Endothelial cell of umbilical vein (primary cell): ENCODE data around the gene EMC8. TPM values are rescaled to one million over a fixed set of nuclear protein-coding genes. Genes with fewer than 3 reads are reported as not detected.

Experiments
- BruUV-seq: library from RNA; stranded (reverse); fragments of 400-500 nt; replicated peaks from 2 replicates; lab custom pipeline; 2021; lab: Mats Ljungman, UMichigan
- CTCF ChIA-PET: fragments of 300-600, 350-600 bp; sonication (Branson Sonifier 250); formaldehyde crosslinking; loops from one replicate; lab custom pipeline; 2021; ENCODE audit warnings: antibody characterized with exemption, inconsistent platforms; lab: Charles Lee
- POLR2A ChIA-PET: fragments of 300-600, 350-600 bp; sonication (Branson Sonifier 250); formaldehyde crosslinking; loops from one replicate; lab custom pipeline; 2021; ENCODE audit warnings: antibody characterized with exemption, inconsistent platforms; lab: Charles Lee
- DNase-seq: peaks from one replicate; pipeline ENCODE4 v3.0.0-alpha.2; 2011; ENCODE audit warnings: low read depth, low spot score
- FAIRE-seq: peaks from 2 replicates; lab custom pipeline; 2011; peaks lifted over from hg19 to GRCh38; lab: Jason Lieb, UNC
- H2AFZ ChIP-seq: 2 replicates; pipeline ENCODE4 v1.6.0; 2012; ENCODE audit warnings: low read depth, low read length, control low read depth, inconsistent platforms
- H3K27ac ChIP-seq: 2 replicates; pipeline ENCODE4 v1.5.1; 2011; ENCODE audit warnings: low read depth, mild to moderate bottlenecking, control low read depth, low read length, moderate library complexity; ENCODE audit not compliant: insufficient read depth
- H3K27me3 ChIP-seq, 2 experiments: 2 replicates each; pipeline versions ENCODE4 v1.6.0 to v1.6.1; 2011; ENCODE audit warnings: low read length in 2 of 2, mixed read lengths in 1 of 2; ENCODE audit not compliant: control insufficient read depth in 2 of 2, insufficient read depth in 2 of 2
- H3K36me3 ChIP-seq, 2 experiments: 2 replicates in 1 of 2; 3 replicates in 1 of 2; pipeline ENCODE4 v1.5.1; 2011; ENCODE audit warnings: low read length in 2 of 2, mild to moderate bottlenecking in 1 of 2, moderate library complexity in 1 of 2; ENCODE audit not compliant: control insufficient read depth in 2 of 2, insufficient read depth in 2 of 2; ENCODE audit errors: extremely low read depth in 1 of 2
- H3K4me1 ChIP-seq: 3 replicates; pipeline ENCODE4 v1.5.1; 2011; ENCODE audit warnings: mild to moderate bottlenecking, low read length; ENCODE audit not compliant: control insufficient read depth, insufficient read depth; ENCODE audit errors: extremely low read depth
- H3K4me2 ChIP-seq: 2 replicates; pipeline ENCODE4 v1.6.1; 2011; ENCODE audit warnings: low read length, control low read depth, mixed read lengths; ENCODE audit not compliant: insufficient read depth
- H3K4me3 ChIP-seq, 3 experiments: fragments of 200-600 bp in 1 of 3; sonication (generic), shearing (Covaris generic) in 1 of 3; replicated peaks in 1 of 3; 2 replicates each; pipeline ENCODE4 v1.5.1; 2011 to 2016; ENCODE audit warnings: control low read depth in 3 of 3, low read length in 3 of 3, mild to moderate bottlenecking in 2 of 3, inconsistent platforms in 1 of 3, low read depth in 1 of 3, moderate library complexity in 1 of 3; ENCODE audit not compliant: insufficient read depth in 1 of 3
- H3K79me2 ChIP-seq: 2 replicates; pipeline ENCODE4 v1.6.0; 2012; ENCODE audit warnings: low read length, inconsistent platforms; ENCODE audit not compliant: control insufficient read depth, insufficient read depth
- H3K9ac ChIP-seq: replicated peaks from 2 replicates; pipeline ENCODE3; 2011; ENCODE audit warnings: low read length, control low read depth; ENCODE audit not compliant: insufficient read depth; ENCODE audit errors: extremely low read depth
- H3K9me1 ChIP-seq: replicated peaks from 3 replicates; pipeline ENCODE4 v1.6.0; 2011; ENCODE audit warnings: mild to moderate bottlenecking, low read length; ENCODE audit not compliant: control insufficient read depth, insufficient read depth; ENCODE audit errors: extremely low read depth
- H3K9me3 ChIP-seq: replicated peaks from 2 replicates; pipeline ENCODE4 v1.5.1; 2012; ENCODE audit warnings: low read length, inconsistent platforms; ENCODE audit not compliant: control insufficient read depth, insufficient read depth
- H4K20me1 ChIP-seq: replicated peaks from 2 replicates; pipeline ENCODE3; 2011; ENCODE audit warnings: mild to moderate bottlenecking, low read length; ENCODE audit not compliant: control insufficient read depth, insufficient read depth; ENCODE audit errors: extremely low read depth
- EZH2 ChIP-seq: IDR thresholded peaks from 2 replicates; pipeline ENCODE4 v1.6.1; 2012; ENCODE audit warnings: borderline replicate concordance, low read depth, mild to moderate bottlenecking, moderate library complexity, low read length, inconsistent platforms; ENCODE audit not compliant: severe bottlenecking
- FOS ChIP-seq: IDR thresholded peaks from 2 replicates; pipeline ENCODE4 v1.6.1; 2011; ENCODE audit warnings: mild to moderate bottlenecking, low read length, moderate library complexity, borderline replicate concordance; ENCODE audit not compliant: insufficient read depth
- GATA2 ChIP-seq: IDR thresholded peaks from 2 replicates; pipeline ENCODE4 v1.7.0; 2011; ENCODE audit warnings: low read depth, mild to moderate bottlenecking, moderate library complexity, mixed read lengths, low read length; ENCODE audit not compliant: insufficient read length, insufficient read depth
- JUN ChIP-seq: IDR thresholded peaks from 2 replicates; pipeline ENCODE4 v1.6.1; 2011; ENCODE audit warnings: borderline replicate concordance, low read depth; ENCODE audit not compliant: insufficient read length, insufficient read depth
- MAX ChIP-seq: IDR thresholded peaks from 2 replicates; pipeline ENCODE4 v1.6.1; 2011; ENCODE audit not compliant: insufficient read depth, insufficient read length
- MYC ChIP-seq: IDR thresholded peaks from one replicate; pipeline ENCODE4 v1.6.1; 2011; ENCODE audit warnings: mild to moderate bottlenecking, low read depth, low read length
- POLR2A ChIP-seq: IDR thresholded peaks from 2 replicates; pipeline ENCODE4 v1.6.1; 2012; ENCODE audit warnings: low read depth, mild to moderate bottlenecking, control low read depth, low read length
- POLR2AphosphoS5 ChIP-seq: IDR thresholded peaks from 2 replicates; pipeline ENCODE4 v1.6.1; 2012; ENCODE audit warnings: low read depth, mild to moderate bottlenecking, control low read depth, low read length, moderate library complexity; ENCODE audit not compliant: insufficient read depth
- dilution Hi-C: fragments of 300-500 bp; cut with MboI; formaldehyde crosslinking; loops from one replicate; pipeline ENCODE4 v1.15.0; 2019; ENCODE audit warnings: low sequenced_read_pairs; ENCODE audit not compliant: extremely low pct_ligation_motif_present
- intact Hi-C: fragments of 100-400 bp; cut with micrococcal nuclease; formaldehyde crosslinking; loops from one replicate; pipeline ENCODE4 v1.10.0; 2022
- polyA plus RNA-seq, 4 experiments: library from polyadenylated mRNA; depleted of rRNA in 3 of 4; stranded (reverse) in 3 of 4; unstranded in 1 of 4; fragments of >200 nt; gene quantifications; 2 replicates each; pipeline versions ENCODE4 v1.2.1 to v1.2.3, GENCODE V29; 2011 to 2012; ENCODE audit warnings: missing spikeins in 1 of 4
- total RNA-seq: library from RNA; stranded (reverse); gene quantifications from 2 replicates; pipeline ENCODE4 v1.2.3, GENCODE V29; 2021
- TF ChIP-seq, protein P1 (sequence below), 2 donors: IDR thresholded peaks; 1 replicate in 1 of 2; 2 replicates in 1 of 2; pipeline ENCODE4 v1.5.1; 2011; ENCODE audit warnings: low read length in 2 of 2, mild to moderate bottlenecking in 2 of 2, moderate library complexity in 2 of 2, control low read depth in 1 of 2, inconsistent platforms in 1 of 2, low read depth in 1 of 2; ENCODE audit not compliant: insufficient read depth in 1 of 2; ENCODE audit errors: extremely low read depth in 1 of 2

The EMC8 gene
- total and polyA plus RNA-seq, 2 donors (not counting 3 experiments of a cell fraction or from before 2014, with no cell fraction given): 51.2 to 59.6 TPM

GRCh38 chr16:85832570-85833218 is 33.4 kb upstream of the EMC8 start:
- POLR2A ChIA-PET: no interaction called here
- Histone ChIP-seq H3K79me2 (no peaks in the 10 kb centered on the region), H3K9ac (no peak overlapping the region), H3K36me3 (no peaks in the 10 kb centered on the region), H2AFZ (no peak overlapping the region), H3K4me1 (no peaks in the 10 kb centered on the region), H3K9me3 (no peaks in the 10 kb centered on the region), H4K20me1 (no peaks in the 10 kb centered on the region), H3K27ac (no peak overlapping the region), H3K4me3 (no peak overlapping the region), H3K9me1 (no peaks in the 10 kb centered on the region), H3K27me3 (no peaks in the 10 kb centered on the region), H3K4me2 (no peak overlapping the region)
- intact Hi-C loops (no loop called here), dilution Hi-C loops (no loop called here)
- no TSS peak for BruUV-seq
- TF ChIP-seq POLR2AphosphoS5 (no peak), MAX (no peak), POLR2A (no peak)
- CTCF ChIA-PET: interaction anchor here (1.1 kb wide), 1 partner anchor 66 kb away, joined by 3 read pairs; the partner anchor contains the start of gene IRF8
- DNase-seq: no peak
- no peak for FAIRE-seq

DNA sequence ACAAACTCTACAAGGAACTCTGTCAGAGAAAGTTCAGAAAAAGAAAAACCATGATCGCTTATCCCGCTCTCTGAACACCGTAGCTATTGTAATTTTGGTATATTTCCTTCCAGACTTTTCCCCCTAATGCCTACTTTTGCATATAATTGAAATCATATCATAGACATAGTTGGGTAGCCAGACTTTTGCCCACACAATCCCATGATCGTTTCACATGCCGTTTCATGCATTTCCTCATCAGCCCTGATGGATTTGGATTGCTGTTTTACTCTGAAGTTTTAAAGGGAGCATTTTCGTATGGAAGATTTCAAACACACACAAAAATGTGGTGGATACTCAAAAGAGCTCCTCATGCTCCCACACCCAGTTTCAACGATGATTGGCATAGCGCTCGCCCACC is 31.5 kb upstream of the EMC8 start:
- no peak for DNase-seq
- Histone ChIP-seq H3K27me3 (no peaks in the 10 kb centered on the region), H4K20me1 (no peaks in the 10 kb centered on the region), H3K79me2 (no peaks in the 10 kb centered on the region), H3K9ac (no peak overlapping the region), H3K4me2 (no peak overlapping the region), H3K9me3 (no peaks in the 10 kb centered on the region), H3K4me3 (no peak overlapping the region), H2AFZ (no peak overlapping the region), H3K27ac (no peak overlapping the region), H3K36me3 (no peaks in the 10 kb centered on the region), H3K4me1 (no peaks in the 10 kb centered on the region), H3K9me1 (no peaks in the 10 kb centered on the region)
- FAIRE-seq: no peak
- ChIA-PET POLR2A (no interaction called here), CTCF (interaction anchor here (0.5 to 1.7 kb wide), 5 partner anchors 9 to 186 kb away, joined by 3 to 10 read pairs (median 5); no protein-coding TSS in a partner anchor)
- intact Hi-C loops: no loop called here
- no TSS peak for BruUV-seq
- dilution Hi-C loops: no loop called here
- TF ChIP-seq MAX (no peak), JUN (no peak), POLR2A (no peak), EZH2 (no peak), POLR2AphosphoS5 (no peak), MYC (no peak), FOS (no peak), GATA2 (no peak)
- TF ChIP-seq, protein P1, sequence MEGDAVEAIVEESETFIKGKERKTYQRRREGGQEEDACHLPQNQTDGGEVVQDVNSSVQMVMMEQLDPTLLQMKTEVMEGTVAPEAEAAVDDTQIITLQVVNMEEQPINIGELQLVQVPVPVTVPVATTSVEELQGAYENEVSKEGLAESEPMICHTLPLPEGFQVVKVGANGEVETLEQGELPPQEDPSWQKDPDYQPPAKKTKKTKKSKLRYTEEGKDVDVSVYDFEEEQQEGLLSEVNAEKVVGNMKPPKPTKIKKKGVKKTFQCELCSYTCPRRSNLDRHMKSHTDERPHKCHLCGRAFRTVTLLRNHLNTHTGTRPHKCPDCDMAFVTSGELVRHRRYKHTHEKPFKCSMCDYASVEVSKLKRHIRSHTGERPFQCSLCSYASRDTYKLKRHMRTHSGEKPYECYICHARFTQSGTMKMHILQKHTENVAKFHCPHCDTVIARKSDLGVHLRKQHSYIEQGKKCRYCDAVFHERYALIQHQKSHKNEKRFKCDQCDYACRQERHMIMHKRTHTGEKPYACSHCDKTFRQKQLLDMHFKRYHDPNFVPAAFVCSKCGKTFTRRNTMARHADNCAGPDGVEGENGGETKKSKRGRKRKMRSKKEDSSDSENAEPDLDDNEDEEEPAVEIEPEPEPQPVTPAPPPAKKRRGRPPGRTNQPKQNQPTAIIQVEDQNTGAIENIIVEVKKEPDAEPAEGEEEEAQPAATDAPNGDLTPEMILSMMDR (IDR thresholded peaks at IDR 0.05; ENCODE audit: extremely low read depth in 1 of 2, insufficient read depth in 1 of 2, low read depth in 1 of 2, low read length in 2 of 2): no peak
